ENCODE results near the gene APOO.

Gene APOO

DNA sequence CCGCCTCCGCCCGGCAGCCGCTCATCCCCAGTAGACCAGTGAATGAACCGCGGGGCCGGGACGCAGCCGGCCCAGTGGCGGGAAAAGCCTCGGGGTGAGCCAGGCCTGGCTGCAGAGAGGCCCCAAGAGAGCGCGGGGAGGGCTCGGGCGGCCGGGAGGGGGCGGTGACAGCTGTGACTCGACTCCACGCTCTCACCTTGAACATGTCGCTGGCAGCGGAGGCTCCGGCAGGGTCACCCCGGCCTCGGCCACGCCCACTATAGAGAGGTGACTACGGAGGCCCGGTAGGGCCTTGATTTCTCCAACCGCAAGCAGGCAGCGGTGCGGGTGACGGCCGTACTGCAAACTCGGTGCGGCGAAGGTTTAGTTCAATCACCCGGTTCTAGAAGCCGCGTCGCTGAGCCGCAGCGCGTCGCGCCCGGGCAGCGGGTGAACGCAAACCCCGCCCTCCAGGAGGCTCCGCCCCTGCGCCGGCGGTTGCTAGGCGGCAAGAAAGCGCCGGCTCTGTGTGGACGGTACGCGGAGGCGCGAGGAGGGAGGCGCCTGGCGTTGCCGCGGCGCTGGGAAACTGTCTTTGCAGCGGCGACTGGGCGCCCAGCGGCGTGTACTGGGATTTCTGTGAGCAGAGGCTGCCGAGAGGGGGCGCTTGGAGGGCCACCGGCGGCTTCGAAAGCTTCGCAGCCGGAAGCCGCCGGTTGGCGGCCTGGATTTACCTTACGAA is at the start of gene APOO, which contains the start of gene CXorf58:
APOO (minus strand) TSS at position 441 of the 721 bp plus-strand sequence; CDS start at position 205, 236 bp downstream.
CXorf58 (plus strand) TSS at position 509 of the 721 bp plus-strand sequence. CDS start 2,297 bp downstream, outside the sequence.
- in situ Hi-C loops (cut with MboI; ENCODE audit: low pct_unique_long_range_greater_than_20kb, low sequenced_read_pairs): loop anchor here (10.0 kb wide), 1 partner anchor 213 kb away; no protein-coding TSS in a partner anchor
- DNase-seq: peak; percentile 99

DNA sequence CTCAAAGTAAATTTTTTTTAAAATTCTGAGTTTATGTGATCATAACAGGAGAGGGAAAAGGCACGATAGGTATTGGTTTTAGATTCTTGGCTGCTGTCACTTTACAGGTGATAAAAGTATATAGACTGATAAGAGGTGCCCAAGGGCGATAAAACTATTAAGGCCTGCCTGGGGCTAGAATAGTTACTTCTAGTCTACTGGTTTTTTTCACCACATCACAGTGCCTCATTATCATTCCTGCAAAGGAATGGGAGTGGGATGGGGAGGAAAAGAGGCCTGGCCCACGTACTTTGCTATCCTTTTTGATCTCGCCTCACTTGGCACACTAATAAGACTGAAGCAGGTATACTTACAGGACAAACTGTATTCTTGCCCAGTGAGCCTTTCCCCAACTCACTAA is 46.7 kb upstream of the APOO start:
- in situ Hi-C loops (cut with MboI; ENCODE audit: low pct_unique_long_range_greater_than_20kb, low sequenced_read_pairs): no loop called here
- no peak for DNase-seq

DNA sequence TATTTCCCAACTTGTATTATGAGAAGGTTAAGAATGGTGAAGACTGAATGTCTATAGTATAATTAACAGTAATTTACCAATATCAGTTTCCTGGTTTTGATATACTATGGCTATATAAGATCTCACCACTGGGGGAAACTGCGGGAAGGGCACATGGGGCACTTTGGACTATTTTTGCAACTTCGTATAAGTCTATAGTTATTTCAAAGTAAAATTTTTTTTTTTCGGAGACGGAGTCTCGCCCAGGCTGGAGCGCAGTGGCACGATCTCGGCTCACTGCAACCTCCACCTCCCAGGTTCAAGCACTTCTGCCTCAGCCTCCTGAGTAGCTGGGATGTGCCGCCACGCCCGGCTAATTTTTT is 46.2 kb upstream of the APOO start:
- in situ Hi-C loops (cut with MboI; ENCODE audit: low pct_unique_long_range_greater_than_20kb, low sequenced_read_pairs): no loop called here
- peak; percentile 50 for DNase-seq

DNA sequence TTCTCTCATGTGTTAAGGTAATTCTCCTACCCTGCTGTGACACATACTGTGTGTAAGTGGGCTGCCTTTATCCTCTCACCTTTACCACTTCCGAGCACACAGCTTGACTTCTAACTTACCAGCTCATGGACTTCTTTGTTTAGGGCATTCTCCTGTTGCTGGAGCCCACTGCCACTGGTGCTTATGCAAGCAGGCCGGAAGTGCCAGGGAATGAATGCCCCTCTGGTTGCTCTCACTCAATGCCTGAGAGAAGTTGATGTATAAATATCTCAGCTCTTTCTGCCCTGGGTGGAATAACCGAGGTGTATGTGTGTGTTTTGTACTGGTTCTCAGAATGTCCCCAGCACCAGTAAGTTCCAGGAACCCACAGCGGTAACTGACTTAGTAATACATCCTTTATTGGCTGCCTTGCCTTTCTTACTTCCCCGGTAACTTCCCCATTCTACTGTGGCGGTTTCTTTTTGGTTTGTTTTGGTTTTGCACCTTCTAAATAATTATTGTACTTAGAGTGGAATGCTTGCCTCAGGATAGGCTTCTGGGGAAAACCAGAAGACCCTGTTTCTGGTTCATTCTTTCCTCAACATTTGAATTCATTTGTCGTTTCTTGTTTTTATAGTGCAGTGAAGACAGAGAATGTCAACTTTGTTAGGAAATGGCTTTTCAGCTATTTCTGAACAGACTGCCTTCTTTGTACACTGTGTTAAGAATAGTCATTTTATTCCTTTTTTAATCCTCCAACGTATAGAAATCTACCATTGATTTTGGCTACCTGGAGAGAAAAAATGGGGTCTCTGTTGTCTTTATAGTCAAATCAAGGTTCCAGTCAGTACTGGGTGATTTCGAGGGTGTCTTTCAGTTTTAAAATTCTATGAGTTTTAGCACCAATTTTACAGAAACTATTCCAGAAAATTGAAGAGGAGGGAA is 45.5 kb upstream of the APOO start:
- peak; percentile 91 for DNase-seq
- in situ Hi-C loops (cut with MboI; ENCODE audit: low pct_unique_long_range_greater_than_20kb, low sequenced_read_pairs): no loop called here

DNA sequence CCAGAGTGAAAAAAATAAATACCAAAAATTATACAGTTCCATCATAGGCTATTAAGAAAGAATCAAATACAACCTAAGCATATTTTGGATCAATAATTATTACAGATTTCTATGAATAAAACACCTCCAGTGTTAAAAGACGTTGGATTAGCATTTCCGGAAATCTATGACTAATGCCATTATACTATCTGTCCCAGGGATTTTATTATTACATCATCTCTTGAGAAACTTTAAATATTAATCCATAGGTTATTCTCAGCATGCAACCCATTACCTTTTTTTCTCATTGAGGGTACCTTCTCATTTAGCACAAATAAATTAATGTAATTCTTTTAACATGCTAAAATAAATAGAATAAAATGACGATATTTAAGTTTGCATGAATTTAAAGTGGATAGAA is 44.7 kb upstream of the APOO start:
- in situ Hi-C loops (cut with MboI; ENCODE audit: low pct_unique_long_range_greater_than_20kb, low sequenced_read_pairs): no loop called here
- DNase-seq: no peak

DNA sequence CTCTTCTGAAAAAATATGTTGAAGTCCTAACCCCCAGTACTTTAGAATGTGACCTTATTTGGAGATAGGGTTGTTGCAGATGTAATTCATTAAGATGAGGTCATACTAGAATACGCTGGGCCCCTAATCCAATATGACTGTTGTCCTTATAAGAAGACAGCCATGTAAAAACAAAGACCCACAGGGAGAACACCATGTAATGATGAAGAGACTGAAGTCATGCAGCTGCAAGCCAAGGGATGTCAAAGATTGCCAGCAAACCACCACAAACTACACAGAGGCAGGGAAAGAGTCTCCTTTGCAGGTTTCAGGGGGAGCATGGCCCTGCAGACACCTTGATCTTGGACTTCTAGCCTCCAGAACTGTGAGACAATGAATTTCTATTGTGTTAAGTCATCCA is 37.5 kb upstream of the APOO start:
- in situ Hi-C loops (cut with MboI; ENCODE audit: low pct_unique_long_range_greater_than_20kb, low sequenced_read_pairs): no loop called here
- no peak for DNase-seq

DNA sequence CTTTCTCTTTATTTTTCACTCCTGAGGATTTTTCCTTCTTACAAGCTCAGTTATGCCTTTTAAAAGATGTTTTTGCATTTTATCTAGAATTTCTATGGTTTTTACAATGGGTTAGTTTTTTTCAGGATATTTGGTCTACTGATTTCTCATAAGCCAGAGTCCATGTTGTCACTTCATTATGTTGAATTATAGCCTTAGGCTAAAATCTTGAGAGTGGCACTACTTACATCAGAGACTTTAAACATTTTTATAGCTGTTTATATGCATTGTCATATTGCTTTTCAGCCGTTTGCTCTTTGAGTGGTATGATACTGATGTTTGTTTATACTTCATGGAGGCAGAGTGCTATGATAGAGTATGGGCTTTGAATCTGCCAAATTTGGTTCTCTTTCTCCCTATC is 36.5 kb upstream of the APOO start:
- in situ Hi-C loops (cut with MboI; ENCODE audit: low pct_unique_long_range_greater_than_20kb, low sequenced_read_pairs): no loop called here
- DNase-seq: no peak

DNA sequence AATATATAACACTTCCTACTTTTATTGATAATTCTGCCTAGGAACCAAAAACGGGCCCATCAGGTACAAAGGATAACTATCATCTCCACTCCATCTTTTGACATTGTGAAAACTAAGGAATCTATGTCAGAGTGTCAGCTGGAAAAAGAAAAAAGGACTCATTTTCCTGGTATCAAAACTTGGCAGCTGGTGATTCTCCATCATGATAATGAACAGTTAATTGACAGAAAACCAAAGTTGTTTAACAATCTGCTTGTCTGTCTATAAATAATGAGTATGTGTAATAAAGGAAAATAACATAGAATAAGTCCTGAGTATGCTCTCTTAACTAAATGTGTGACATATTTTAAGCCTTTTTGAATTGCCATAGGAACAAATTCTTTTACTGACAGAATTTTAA is 31.5 kb upstream of the APOO start:
- DNase-seq: no peak
- in situ Hi-C loops (cut with MboI; ENCODE audit: low pct_unique_long_range_greater_than_20kb, low sequenced_read_pairs): no loop called here

DNA sequence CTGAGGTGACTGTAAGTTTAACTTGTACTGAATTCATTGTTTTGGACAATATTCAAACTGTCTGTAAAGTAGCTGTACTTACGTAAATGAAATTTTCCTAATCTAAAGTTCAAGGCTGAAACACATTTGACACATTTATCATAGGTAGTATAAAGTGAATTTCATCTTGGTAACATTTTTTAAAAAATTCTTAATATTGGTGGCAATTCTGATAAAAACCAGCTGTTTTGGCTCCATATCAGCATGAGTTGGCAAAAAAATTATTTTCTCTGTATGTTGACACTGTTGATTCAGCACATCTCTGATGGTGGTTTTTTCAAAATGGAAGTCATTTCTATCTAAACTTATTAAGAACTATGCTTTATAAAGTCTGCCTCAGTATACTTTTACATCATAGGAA is 31.0 kb upstream of the APOO start:
- DNase-seq: no peak
- in situ Hi-C loops (cut with MboI; ENCODE audit: low pct_unique_long_range_greater_than_20kb, low sequenced_read_pairs): no loop called here

DNA sequence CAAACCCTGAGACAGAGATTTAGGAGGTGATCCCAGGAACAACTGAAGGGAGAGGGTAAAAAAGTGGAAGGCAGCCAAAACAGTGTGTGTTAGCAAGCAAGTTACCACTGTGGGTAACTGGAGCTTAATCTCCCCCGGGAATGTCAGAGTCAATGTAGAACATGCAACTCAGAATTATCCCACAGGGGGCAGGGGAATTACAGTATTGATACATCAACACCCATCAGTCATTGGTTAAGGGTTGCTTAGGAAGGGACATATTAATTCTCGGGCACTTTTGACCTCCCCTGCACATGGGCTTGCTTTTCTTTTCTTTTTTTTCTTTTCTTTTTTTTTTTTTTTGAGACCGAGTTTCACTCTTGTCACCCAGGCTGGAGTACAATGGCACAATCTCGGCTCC is 29.4 kb upstream of the APOO start:
- in situ Hi-C loops (cut with MboI; ENCODE audit: low pct_unique_long_range_greater_than_20kb, low sequenced_read_pairs): no loop called here
- no peak for DNase-seq

DNA sequence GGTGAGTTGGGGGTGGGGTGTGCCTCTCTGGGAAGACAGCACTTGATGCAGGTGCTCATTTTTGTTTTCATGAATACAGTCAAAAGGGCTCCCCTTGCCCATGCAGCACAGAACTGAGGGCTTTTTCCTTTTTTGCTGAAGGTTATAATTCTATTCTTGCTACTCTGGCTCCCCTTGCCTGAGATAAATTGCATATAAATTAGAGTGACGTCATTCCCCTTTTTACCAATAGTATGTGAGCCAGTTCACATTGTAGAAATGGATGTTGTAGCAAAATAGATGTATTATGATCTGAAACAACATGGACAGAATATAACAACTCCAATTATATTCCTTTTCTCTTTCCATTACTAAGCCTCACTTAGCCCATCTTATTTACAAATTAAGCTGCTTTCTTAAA is 28.4 kb upstream of the APOO start:
- in situ Hi-C loops (cut with MboI; ENCODE audit: low pct_unique_long_range_greater_than_20kb, low sequenced_read_pairs): no loop called here
- DNase-seq: no peak

DNA sequence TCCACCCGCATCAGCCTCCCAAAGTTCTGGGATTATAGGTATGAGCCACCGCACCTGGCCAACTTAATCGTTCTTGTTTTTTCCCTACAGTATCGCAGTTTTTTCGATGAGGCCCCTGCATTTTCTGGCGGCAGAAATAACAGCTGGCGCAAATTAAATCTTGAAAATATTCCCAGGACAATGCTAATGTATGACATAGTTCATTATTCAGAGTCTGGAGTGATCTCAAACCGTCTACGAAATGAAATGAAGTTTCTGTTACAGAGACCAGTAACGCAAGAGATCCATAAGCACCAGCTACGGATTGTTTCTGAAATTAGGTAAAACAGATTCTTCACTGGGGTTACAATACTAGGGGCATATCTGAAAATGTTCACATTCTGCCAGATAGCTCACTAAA is 27.4 kb upstream of the APOO start:
- DNase-seq: no peak
- in situ Hi-C loops (cut with MboI; ENCODE audit: low pct_unique_long_range_greater_than_20kb, low sequenced_read_pairs): no loop called here

DNA sequence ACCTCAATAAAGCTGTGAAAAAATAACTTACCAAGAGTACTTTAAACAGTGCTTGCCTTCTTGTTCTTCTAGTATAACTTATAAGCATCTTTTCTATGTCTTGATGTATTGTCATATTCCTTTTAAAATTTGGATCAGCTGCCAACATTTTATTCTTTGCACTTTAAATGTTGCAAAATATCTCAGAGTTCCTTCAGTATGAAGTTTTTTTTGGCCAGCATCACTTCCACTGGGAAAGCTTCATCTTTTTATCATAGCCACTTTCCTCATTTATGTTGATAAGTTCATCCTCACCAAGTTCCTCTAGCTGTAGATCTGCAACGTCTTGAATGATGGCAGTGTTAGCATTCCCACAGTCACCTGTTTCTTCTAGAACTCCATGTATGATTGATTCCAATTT is 24.3 kb upstream of the APOO start:
- in situ Hi-C loops (cut with MboI; ENCODE audit: low pct_unique_long_range_greater_than_20kb, low sequenced_read_pairs): no loop called here
- no peak for DNase-seq

DNA sequence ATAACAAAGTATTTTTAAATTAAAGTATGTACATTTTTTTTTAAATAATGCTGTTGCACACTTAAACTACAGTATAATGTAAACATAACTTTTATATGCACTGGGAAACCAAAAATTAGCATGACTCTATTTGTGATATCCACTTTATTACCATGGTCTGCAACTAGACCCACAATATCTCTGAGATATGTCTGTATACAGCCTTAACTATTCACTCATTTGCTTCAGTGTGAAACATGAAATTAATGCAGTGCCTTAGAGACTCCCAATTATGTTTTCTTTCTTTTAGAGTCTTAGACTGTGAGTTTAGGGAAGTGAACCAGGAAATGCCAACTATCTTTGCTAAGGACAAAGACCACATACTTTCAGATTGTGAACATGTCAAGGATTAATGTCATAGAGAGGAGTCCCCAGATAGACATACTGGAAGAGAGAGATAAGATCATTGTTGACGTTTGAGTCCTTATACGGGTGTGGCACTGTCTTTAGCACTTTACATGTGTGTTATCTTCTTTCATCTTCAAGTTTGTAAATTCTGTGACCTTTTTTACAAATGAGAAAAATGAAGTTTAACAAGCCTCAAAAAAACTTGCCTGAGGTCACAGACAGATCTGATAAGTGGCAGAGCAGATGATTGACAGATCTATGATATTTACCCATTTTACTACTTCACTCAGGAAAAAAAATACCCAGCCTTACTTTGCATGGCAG is 23.3 kb upstream of the APOO start:
- peak; percentile 90 for DNase-seq
- in situ Hi-C loops (cut with MboI; ENCODE audit: low pct_unique_long_range_greater_than_20kb, low sequenced_read_pairs): no loop called here

DNA sequence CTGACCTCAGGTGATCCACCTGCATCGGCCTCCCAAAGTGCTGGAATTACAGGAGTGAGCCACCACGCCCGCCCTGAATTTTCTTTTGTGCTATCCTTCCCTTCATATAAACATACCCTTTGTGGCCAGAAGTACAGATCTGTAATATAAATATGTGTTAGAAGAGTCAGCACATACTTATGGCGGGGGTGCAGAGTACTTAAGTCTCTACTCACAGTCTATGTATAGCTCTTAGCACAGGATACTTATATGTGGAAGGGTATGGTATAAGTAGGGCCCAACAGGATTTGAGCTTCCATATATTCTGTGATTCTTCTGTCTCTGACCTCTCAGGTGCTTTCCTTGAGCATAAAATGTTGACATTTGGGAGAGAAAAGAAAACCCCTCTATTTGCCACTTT is 18.3 kb upstream of the APOO start:
- DNase-seq: no peak
- in situ Hi-C loops (cut with MboI; ENCODE audit: low pct_unique_long_range_greater_than_20kb, low sequenced_read_pairs): no loop called here

DNA sequence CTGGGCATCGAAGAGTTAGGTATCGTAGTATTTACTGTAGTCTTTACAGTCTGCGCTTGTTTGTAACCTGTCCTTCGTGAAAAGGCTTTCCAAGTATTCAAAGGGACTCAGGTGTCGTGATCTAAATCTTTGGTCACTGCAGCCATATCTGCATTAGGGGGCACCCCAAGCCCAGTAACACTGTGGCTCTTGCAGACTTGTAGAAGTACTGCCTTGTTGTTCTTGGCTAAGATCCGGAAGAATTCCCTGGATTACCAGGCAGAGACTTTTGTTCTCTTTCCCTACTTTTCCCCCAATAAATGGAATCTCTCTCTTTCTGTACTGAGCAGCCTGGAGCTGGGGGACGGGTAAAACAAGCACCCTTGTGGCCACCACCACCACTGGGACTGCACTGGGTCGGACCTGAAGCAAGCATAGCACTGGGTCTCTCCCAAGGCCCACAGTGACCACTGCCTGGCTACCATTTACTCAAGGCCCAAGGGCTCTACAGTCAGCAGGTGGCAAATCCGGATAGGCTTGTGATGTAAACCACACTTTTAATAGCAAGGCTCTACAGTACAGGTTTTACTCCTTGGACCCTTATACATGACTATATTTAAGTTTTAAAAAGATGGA is 12.1 kb upstream of the APOO start:
- in situ Hi-C loops (cut with MboI; ENCODE audit: low pct_unique_long_range_greater_than_20kb, low sequenced_read_pairs): no loop called here
- DNase-seq: peak; percentile 21

DNA sequence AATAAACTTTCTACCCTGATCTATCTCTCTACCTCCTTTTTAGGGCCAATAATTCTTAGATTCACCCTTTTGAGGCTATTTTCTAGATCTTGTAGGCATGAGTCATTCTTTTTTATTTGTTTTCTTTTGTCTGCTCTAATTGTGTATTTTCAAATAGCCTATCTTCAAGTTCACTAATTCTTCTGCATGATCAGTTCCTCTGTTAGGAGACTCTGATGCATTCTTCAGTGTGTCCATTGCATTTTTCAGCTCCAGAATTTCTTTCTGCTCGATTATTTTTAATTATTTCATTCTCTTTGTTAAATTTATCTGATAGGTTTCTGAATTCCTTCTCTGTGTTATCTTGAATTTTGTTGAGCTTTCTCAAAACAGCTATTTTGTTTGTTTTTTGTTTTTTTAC is 11.4 kb upstream of the APOO start:
- in situ Hi-C loops (cut with MboI; ENCODE audit: low pct_unique_long_range_greater_than_20kb, low sequenced_read_pairs): no loop called here
- no peak for DNase-seq

DNA sequence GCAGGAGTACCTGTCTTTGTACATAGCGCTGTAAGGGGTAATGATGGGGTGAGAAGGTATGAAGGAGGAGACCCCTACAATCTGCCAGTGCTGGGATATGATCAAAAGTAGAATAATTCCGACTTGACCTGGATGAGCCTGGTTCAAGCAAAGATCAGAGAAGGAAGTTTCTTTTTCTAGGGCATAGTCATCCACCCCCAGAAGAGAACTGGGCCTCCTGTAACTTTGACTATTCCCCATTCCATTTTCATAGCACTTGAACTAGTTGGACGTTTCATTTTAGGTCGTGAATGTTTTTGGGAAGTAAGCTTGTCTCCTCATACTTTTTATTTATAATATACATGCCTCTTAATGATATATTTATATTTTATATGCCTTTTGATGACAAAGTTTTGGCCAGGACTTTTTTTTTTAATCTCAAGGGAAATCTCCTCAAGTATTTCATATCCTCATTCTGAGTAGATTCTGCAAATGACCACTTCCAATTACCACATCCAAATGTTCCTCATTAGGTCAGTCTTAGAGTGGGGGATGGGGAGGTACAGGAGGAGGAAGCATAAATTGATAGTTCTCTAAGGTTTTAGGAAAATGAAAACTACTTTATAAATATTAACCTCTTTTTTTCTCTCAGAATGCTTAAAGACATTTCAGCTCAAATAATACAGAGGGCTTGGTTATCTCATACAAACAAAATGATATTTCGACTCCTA is 3.5 kb upstream of the APOO start:
- DNase-seq: no peak
- in situ Hi-C loops (cut with MboI; ENCODE audit: low pct_unique_long_range_greater_than_20kb, low sequenced_read_pairs): no loop called here
